Measurements from ENCODE around the gene TEX10.

DNA sequence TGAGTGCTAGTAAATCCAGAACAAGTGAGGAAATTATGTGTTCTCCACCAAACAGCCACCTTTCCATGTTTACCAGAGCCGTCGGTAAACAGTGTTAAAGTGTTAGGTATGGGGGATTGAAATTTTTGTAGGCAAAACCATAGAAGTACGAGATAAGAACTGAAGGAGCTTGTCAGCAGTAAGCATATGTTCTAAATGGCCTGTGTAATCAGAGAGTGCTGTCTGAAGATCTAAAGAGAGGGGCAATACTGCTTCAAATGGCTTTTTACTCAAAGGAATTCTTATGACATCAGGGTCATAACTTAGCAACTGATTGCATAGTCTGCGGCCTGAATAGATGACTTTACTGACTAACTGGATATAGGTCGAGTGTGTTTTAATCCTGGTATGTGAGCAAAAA, 13.4 kb upstream of the TEX10 start:
- TF ChIP-seq, protein P1, sequence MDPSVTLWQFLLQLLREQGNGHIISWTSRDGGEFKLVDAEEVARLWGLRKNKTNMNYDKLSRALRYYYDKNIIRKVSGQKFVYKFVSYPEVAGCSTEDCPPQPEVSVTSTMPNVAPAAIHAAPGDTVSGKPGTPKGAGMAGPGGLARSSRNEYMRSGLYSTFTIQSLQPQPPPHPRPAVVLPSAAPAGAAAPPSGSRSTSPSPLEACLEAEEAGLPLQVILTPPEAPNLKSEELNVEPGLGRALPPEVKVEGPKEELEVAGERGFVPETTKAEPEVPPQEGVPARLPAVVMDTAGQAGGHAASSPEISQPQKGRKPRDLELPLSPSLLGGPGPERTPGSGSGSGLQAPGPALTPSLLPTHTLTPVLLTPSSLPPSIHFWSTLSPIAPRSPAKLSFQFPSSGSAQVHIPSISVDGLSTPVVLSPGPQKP (IDR thresholded peaks at IDR 0.05; ENCODE audit: borderline replicate concordance, low read depth, low read length), result no peak
- TF ChIP-seq, protein P2, sequence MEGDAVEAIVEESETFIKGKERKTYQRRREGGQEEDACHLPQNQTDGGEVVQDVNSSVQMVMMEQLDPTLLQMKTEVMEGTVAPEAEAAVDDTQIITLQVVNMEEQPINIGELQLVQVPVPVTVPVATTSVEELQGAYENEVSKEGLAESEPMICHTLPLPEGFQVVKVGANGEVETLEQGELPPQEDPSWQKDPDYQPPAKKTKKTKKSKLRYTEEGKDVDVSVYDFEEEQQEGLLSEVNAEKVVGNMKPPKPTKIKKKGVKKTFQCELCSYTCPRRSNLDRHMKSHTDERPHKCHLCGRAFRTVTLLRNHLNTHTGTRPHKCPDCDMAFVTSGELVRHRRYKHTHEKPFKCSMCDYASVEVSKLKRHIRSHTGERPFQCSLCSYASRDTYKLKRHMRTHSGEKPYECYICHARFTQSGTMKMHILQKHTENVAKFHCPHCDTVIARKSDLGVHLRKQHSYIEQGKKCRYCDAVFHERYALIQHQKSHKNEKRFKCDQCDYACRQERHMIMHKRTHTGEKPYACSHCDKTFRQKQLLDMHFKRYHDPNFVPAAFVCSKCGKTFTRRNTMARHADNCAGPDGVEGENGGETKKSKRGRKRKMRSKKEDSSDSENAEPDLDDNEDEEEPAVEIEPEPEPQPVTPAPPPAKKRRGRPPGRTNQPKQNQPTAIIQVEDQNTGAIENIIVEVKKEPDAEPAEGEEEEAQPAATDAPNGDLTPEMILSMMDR (conservative IDR thresholded peaks at IDR 0.05; ENCODE audit: low read depth, low read length), result no peak
- TF ChIP-seq RAD21 (IDR thresholded peaks at IDR 0.05; ENCODE audit: low read length) (no peak), SMC3 (IDR thresholded peaks at IDR 0.05; ENCODE audit: low read depth, low read length) (no peak), POLR2A (IDR thresholded peaks at IDR 0.05; ENCODE audit: low read depth, low read length) (no peak)

Measured in IMR-90 (cell line).